22Rv1 (cell line): Measurements from ENCODE around the gene KIRREL1.

Experiments
- H3K27ac ChIP-seq: fragments of 450-650 bp; 2 replicates; pipeline ENCODE4 v1.5.1; 2017
- CTCF ChIP-seq: fragments of 450-650 bp; IDR thresholded peaks from 2 replicates; pipeline ENCODE4 v1.5.1; 2017; ENCODE audit warnings: mild to moderate bottlenecking
- ZFX ChIP-seq: fragments of 450-650 bp; IDR thresholded peaks from 2 replicates; pipeline ENCODE4 v1.6.1; 2017; ENCODE audit warnings: antibody characterized with exemption, borderline replicate concordance

Gene KIRREL1

GRCh38 chr1:157988002-157988401 is 5.4 kb upstream of the KIRREL1 start:
- TF ChIP-seq CTCF (no peak), ZFX (no peak)
- no peak overlapping the region for H3K27ac ChIP-seq

- TF ChIP-seq ZFX: no peak
- TF ChIP-seq CTCF: peak; percentile 99
- no peak overlapping the region for H3K27ac ChIP-seq
Measured at GRCh38 chr1:157992031-157992832, 1.2 kb upstream of the KIRREL1 start.

- no peak overlapping the region for H3K27ac ChIP-seq
- TF ChIP-seq CTCF (no peak), ZFX (no peak)
Measured at GRCh38 chr1:157992833-157993146, 655 bp upstream of the KIRREL1 start.

- H3K27ac ChIP-seq: no peak overlapping the region
- TF ChIP-seq ZFX: no peak
- TF ChIP-seq CTCF: no peak
Measured at GRCh38 chr1:157993918-157994605, 617 bp downstream of the KIRREL1 start.

GRCh38 chr1:157994704-157995582 is 1.5 kb downstream of the KIRREL1 start:
- no peak overlapping the region for H3K27ac ChIP-seq
- TF ChIP-seq ZFX (no peak), CTCF (no peak)

- no peak for TF ChIP-seq ZFX
- no peak for TF ChIP-seq CTCF
- no peak overlapping the region for H3K27ac ChIP-seq
Measured at GRCh38 chr1:157995583-157996169, 2.2 kb downstream of the KIRREL1 start.

- TF ChIP-seq ZFX: no peak
- TF ChIP-seq CTCF: no peak
- no peak overlapping the region for H3K27ac ChIP-seq
Measured at GRCh38 chr1:157996433-157996832, 3.0 kb downstream of the KIRREL1 start.
